HFFc6 (cell line): Measurements from ENCODE around the gene NUP50. TPM values are rescaled to one million over a fixed set of nuclear protein-coding genes. Genes with fewer than 3 reads are reported as not detected.

ENCODE experiments used
- DNase-seq: peaks from one replicate; pipeline ENCODE4 v3.0.0-alpha.2; 2018
- H3K27ac Mint-ChIP-seq: 2 replicates; pipeline ENCODE4 v1.8.0; 2020; ENCODE audit warnings: mild to moderate bottlenecking, mixed read lengths
- H3K27me3 Mint-ChIP-seq: 2 replicates; pipeline ENCODE4 v1.8.0; 2021; ENCODE audit warnings: mild to moderate bottlenecking, moderate library complexity, mixed read lengths; ENCODE audit not compliant: insufficient read depth
- H3K36me3 Mint-ChIP-seq: 2 replicates; pipeline ENCODE4 v1.8.0; 2021; ENCODE audit warnings: low read depth, mixed read lengths
- H3K4me1 Mint-ChIP-seq: 2 replicates; pipeline ENCODE4 v1.8.0; 2020; ENCODE audit warnings: low read depth, mixed read lengths
- H3K4me3 Mint-ChIP-seq: 2 replicates; pipeline ENCODE4 v1.8.0; 2020; ENCODE audit warnings: mild to moderate bottlenecking, moderate library complexity, mixed read lengths
- H3K9me3 Mint-ChIP-seq: 2 replicates; pipeline ENCODE4 v1.8.0; 2020; ENCODE audit warnings: mild to moderate bottlenecking, mixed read lengths
- CTCF ChIP-seq: fragments of 200-600 bp; sonication (generic); IDR thresholded peaks from 2 replicates; pipeline ENCODE4 v1.5.0; 2021; ENCODE audit warnings: antibody characterized with exemption, mild to moderate bottlenecking
- total RNA-seq, 6 experiments: library from RNA; stranded (reverse); fragmentation: NEBNext Ultra II Directional; extraction: Animal tissue kit (Norgen Biotek cat#: 25700); gene quantifications; 2 replicates in 1 of 6; 3 replicates in 5 of 6; pipeline ENCODE4 v1.2.3, GENCODE V29; 2021

The NUP50 gene
- total RNA-seq, 6 experiments from 2014 or later: 44.3 to 63.0 (median 56.6) TPM

DNA sequence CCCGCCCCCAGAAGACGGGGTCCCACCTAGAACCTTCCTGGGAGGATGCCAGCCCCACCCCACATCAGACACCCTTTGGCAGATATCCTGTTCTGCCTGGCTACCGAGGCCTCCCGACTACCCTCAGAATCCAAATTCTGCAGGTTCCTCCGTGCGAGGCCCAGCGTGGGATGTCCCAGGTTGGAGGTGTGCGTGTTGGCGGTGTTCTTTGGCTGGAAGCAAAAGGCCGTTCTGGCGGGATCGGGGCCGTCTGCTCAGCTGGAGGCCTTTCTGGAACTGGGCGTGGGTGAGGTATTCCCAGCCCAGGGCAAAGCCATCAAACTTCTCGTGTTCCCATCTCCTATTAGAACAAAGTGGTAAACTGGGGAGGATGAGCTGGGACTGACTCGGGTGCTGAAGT lies 32.6 kb downstream of the NUP50 start:
- Mint-ChIP-seq H3K9me3 (no peaks in the 10 kb centered on the region), H3K27me3 (0 out of 2 replicates have a peak, but pooled peaks cover under 1% of the 10 kb centered on the region), H3K36me3 (peaks cover 6% of the 10 kb centered on the region; the same call in 1 of the 2 replicates), H3K27ac (no peak overlapping the region), H3K4me1 (peaks cover 11% of the 10 kb centered on the region), H3K4me3 (no peak overlapping the region)
- no peak for TF ChIP-seq CTCF
- no peak for DNase-seq

GRCh38 chr22:45196926-45197605 lies 33.3 kb downstream of the NUP50 start:
- H3K27me3 Mint-ChIP-seq: 0 out of 2 replicates have a peak, but pooled peaks cover 1% of the 10 kb centered on the region
- TF ChIP-seq CTCF: no peak
- H3K36me3 Mint-ChIP-seq: peaks cover 6% of the 10 kb centered on the region; the same call in 1 of the 2 replicates
- peaks cover 19% of the 10 kb centered on the region for H3K4me1 Mint-ChIP-seq
- no peaks in the 10 kb centered on the region for H3K9me3 Mint-ChIP-seq
- H3K4me3 Mint-ChIP-seq: no peak overlapping the region
- DNase-seq: no peak
- H3K27ac Mint-ChIP-seq: no peak overlapping the region

GRCh38 chr22:45197606-45198462 lies 34.1 kb downstream of the NUP50 start:
- no peak for DNase-seq
- peaks cover 6% of the 10 kb centered on the region; the same call in 1 of the 2 replicates for H3K36me3 Mint-ChIP-seq
- no peak for TF ChIP-seq CTCF
- H3K27ac Mint-ChIP-seq: no peak overlapping the region
- no peaks in the 10 kb centered on the region for H3K9me3 Mint-ChIP-seq
- H3K4me3 Mint-ChIP-seq: no peak overlapping the region
- H3K27me3 Mint-ChIP-seq: 0 out of 2 replicates have a peak, but pooled peaks cover 1% of the 10 kb centered on the region
- H3K4me1 Mint-ChIP-seq: peaks cover 20% of the 10 kb centered on the region

DNA sequence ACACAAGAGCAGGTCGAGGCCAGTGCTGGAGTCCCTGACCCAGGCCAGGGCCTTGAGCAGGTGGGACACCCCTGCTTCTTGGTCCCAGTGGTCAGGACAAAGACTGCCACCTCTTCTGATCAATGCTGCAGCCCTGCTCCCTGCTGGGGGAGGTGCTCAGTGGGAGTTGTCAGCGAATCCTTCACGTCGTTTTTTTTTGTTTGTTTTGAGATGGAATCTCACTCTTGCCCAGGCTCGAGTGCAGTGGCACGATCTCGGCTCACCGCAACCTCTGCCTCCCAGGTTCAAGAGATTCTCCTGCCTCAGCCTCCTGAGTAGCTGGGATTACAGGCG lies 34.7 kb downstream of the NUP50 start:
- Mint-ChIP-seq H3K27ac (no peak overlapping the region), H3K4me1 (peaks cover 20% of the 10 kb centered on the region), H3K27me3 (0 out of 2 replicates have a peak, but pooled peaks cover 1% of the 10 kb centered on the region), H3K4me3 (no peak overlapping the region), H3K36me3 (peaks cover 6% of the 10 kb centered on the region; the same call in 1 of the 2 replicates), H3K9me3 (no peaks in the 10 kb centered on the region)
- TF ChIP-seq CTCF: no peak
- DNase-seq: no peak

DNA sequence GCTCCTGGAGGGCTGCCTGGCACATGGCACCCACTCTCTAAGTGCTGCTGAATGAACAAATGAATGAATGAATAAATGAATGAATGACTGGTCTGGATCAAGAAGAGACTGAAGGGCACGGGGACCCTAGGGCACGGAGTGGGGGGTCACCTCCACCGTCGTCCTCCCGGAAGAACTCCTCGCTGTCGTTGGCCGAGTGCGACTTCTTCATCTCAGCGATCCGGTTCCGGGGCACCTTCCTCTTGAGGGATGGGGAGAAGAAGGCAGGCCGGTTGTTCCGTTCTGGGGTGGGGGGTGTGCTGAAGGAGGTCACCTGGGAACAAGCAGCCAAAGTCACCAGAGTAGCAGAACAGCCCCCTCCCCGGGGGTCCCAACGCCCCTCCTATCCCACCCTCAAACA lies 36.0 kb downstream of the NUP50 start:
- no peaks in the 10 kb centered on the region for H3K9me3 Mint-ChIP-seq
- H3K36me3 Mint-ChIP-seq: peaks cover 6% of the 10 kb centered on the region; the same call in 1 of the 2 replicates
- H3K4me1 Mint-ChIP-seq: peaks cover 20% of the 10 kb centered on the region
- no peak for TF ChIP-seq CTCF
- peaks cover 1% of the 10 kb centered on the region; the same call in 1 of the 2 replicates for H3K27me3 Mint-ChIP-seq
- no peak overlapping the region for H3K27ac Mint-ChIP-seq
- DNase-seq: no peak
- H3K4me3 Mint-ChIP-seq: no peak overlapping the region
